ENCODE results near the gene TRIM52.
"Not testable (repeated sequence)": the region's sequence is repeated elsewhere in the genome, so short reads cannot be mapped to it uniquely, and the experiment has no call there.

Gene TRIM52

GRCh38 chr5:181212080-181212479 is 48.9 kb downstream of the TRIM52 start:
- no peak for DNase-seq

GRCh38 chr5:181211208-181211607 is 49.7 kb downstream of the TRIM52 start:
- DNase-seq = no peak

DNA sequence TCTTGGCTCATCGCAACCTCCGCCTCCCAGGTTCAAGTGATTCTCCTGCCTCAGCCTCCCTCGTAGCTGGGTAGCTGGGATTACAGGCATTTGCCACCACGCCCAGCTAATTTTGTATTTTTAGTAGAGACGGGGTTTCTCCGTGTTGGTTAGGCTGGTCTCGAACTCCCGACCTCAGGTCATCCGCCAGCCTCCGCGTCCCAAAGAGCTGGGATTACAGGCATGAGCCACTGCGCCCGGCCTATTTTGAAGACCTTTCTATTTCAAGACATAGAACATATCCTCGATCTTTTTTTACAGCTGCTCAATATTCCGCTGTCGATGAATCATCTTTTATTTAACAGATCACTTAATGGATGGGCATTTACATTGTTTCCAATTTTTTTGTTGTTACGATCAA is 50.2 kb downstream of the TRIM52 start:
- DNase-seq = not testable (repeated sequence)

DNA sequence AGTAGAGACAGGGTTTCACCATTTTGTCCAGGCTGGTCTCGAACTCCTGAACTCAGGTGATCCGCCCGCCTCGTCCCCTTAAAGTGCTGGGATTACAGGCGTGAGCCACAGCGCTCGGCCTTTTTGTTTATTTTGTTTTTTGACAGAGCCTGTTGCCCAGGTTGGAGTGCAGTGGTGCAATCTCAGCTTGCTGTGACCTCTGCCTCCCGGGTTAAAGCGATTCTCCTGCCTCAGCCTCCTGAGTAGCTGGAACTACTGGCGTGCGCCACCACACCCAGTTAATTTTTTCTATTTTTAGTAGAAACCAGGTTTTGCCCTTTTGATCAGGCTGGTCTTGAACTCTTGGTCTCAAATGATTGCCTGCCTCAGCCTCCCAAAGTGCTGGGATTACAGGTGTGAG is 50.8 kb downstream of the TRIM52 start:
- DNase-seq = not testable (repeated sequence)

DNA sequence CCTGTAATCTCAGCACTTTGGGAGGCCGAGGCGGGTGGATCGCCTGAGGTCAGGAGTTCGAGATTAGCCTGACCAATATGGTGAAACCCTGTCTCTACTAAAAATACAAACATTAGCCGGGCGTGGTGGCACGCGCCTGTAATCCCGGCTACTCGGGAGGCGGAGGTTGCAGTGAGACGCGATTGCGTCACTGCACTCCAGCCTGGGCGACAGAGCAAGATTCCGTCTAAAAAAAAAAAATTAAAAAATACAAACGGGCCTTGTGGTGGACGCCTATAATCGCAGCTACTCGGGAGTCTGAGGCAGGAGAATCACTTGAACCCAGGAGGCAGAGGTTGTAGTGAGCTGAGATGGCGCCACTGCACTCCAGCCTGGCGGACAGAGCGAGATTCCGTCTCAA is 51.9 kb downstream of the TRIM52 start:
- DNase-seq = not testable (repeated sequence)

DNA sequence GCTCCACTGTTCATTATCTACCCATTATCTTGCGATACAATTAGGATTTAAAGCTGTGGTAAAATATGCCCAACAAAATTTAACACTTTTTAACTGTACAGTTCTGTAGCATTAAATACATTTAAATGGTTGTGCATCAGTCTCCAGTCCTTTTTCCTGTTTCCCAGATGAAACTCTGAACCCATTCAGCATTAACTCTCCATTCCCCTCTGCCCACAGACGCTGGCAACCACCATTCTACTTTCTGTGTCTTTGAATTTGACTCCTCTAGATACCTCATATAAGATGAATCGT is 53.0 kb downstream of the TRIM52 start:
- DNase-seq = no peak

DNA sequence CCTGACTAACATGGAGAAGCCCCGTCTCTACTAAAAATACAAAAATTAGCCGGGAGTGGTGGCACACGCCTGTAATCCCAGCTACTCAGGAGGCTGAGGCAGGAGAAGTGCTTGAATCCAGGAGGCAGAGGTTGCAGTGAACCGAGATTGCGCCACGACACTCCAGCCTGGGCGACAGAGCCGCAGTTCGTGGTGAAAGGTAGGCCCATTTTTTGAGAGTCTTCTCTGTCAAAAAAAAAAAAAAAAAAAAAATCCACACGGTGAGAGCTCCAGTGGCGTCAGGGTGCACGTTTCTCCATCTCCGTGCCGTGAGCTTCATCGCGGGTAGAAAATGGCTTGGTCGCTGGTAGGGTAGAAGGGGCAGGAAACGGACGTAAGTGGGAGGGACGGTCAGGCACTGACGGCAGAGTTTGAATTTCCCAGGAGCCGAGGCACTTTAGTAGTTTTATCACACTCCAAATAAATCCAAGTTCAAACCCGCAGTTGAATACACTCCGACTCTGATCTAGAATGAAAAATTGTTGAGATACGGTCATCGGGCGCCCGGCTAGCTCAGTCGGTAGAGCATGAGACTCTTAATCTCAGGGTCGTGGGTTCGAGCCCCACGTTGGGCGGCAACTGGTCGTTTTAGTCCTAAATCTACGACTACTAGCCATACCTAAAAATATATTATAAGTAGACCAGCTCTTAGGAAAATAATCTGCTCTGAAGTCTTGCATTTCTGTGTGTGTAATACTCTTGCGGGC is 53.6 kb downstream of the TRIM52 start:
- DNase-seq = peak; percentile 93

DNA sequence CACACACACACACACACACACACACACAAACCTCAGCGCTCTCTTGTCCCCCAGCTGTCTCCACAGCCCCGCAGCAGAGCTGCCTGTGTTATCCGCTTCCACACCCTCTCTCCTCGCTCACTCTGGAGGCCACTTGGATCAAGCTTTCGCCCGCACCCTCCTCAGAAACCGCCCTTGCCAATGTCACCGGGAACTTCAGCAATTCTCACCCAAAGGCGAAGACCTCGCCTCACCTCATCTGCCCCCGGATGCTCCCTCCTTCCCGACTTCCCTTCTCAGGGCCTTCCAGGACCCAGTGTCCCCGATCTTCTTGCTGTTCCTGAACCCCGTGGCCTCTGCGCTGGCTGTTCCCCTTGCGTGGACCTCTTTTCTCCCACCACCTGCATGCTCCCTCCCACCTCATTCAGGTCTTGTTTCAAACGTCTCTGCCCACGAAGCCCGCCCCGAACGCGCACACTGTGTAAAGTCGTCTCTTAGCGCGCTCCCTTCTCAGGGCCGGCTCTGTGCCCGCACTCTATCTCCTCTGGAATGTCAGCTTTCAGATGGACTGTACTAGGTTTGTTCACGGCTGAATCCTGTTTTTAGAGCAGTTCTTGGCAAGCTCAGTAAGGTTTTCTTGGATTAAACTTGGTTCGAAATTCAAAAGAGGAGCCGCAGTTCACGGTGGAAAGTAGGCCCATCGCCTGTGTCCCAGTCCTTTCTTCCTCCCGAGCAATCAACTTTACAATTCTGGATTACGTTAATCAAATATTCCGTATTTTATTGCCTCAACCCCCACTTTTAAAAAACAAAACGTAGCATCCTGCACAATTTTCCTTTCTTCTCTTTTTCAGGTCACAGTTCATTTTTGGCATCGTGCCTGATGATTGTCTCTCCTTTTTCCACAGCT is 54.9 kb downstream of the TRIM52 start:
- no peak for DNase-seq
